Liver (tissue), 3 donors: ENCODE results near the gene HEXB.

Experiments used
- CTCF ChIP-seq: fragments of 150-350 bp; IDR thresholded peaks from 2 replicates; pipeline ENCODE4 v1.5.1; 2017; ENCODE audit warnings: improper control_type of control experiment, low read depth, low read length; ENCODE audit not compliant: missing input control
- EGR1 ChIP-seq, 2 donors: IDR thresholded peaks; 2 replicates each; pipeline ENCODE4 v1.6.1; 2016 to 2018; ENCODE audit warnings: antibody characterized with exemption in 2 of 2, low read depth in 2 of 2
- JUND ChIP-seq, 2 donors: IDR thresholded peaks; 2 replicates each; pipeline ENCODE4 v1.6.1; 2016; ENCODE audit warnings: antibody characterized with exemption in 2 of 2
- NR2F2 ChIP-seq: IDR thresholded peaks from 2 replicates; pipeline ENCODE4 v1.6.1; 2016; ENCODE audit warnings: antibody characterized with exemption
- REST ChIP-seq: IDR thresholded peaks from 2 replicates; pipeline ENCODE4 v1.6.1; 2016; ENCODE audit warnings: antibody characterized with exemption, mild to moderate bottlenecking
- YY1 ChIP-seq: IDR thresholded peaks from 2 replicates; pipeline ENCODE4 v1.6.1; 2016; ENCODE audit warnings: antibody characterized with exemption, mild to moderate bottlenecking
- ZBTB33 ChIP-seq: IDR thresholded peaks from 2 replicates; pipeline ENCODE4 v1.6.1; 2016; ENCODE audit warnings: antibody characterized with exemption
- donor health status: healthy.
- donor health status: healthy.

- TF ChIP-seq CTCF (peak; percentile 59), YY1 (no peak), REST (no peak), JUND (IDR thresholded peaks at IDR 0.05) (no peak), ZBTB33 (no peak), NR2F2 (no peak), EGR1 (IDR thresholded peaks at IDR 0.05; ENCODE audit: low read depth in 2 of 2) (no peak)
These were observed 81.4 kb downstream of the HEXB start for GRCh38 chr5:74766418-74766848.
